GM06990 (cell line): ENCODE measurements around the gene IZUMO1R.
A peak's percentile ranks its signal among the peaks of the same experiment; 100 is the strongest.

Source experiments
- DNase-seq: peaks from one replicate; pipeline ENCODE4 v3.0.0-alpha.2; 2011; ENCODE audit not compliant: insufficient read length; ENCODE audit errors: extremely low read depth
- H3K27me3 ChIP-seq: replicated peaks from 2 replicates; pipeline ENCODE4 v1.6.0; 2011; ENCODE audit warnings: low read length; ENCODE audit not compliant: control insufficient read depth, insufficient read depth
- H3K36me3 ChIP-seq: 2 replicates; pipeline ENCODE4 v1.5.1; 2011; ENCODE audit warnings: low read length; ENCODE audit not compliant: control insufficient read depth, insufficient read depth
- H3K4me3 ChIP-seq: replicated peaks from 2 replicates; pipeline ENCODE4 v1.5.1; 2011; ENCODE audit warnings: low read depth, mild to moderate bottlenecking, control low read depth, low read length
- TF ChIP-seq, protein P1 (sequence below): IDR thresholded peaks from 2 replicates; pipeline ENCODE4 v1.5.1; 2011; ENCODE audit warnings: low read length, control low read depth, mild to moderate bottlenecking, inconsistent platforms; ENCODE audit not compliant: insufficient read depth, poor library complexity, severe bottlenecking

Gene IZUMO1R

DNA sequence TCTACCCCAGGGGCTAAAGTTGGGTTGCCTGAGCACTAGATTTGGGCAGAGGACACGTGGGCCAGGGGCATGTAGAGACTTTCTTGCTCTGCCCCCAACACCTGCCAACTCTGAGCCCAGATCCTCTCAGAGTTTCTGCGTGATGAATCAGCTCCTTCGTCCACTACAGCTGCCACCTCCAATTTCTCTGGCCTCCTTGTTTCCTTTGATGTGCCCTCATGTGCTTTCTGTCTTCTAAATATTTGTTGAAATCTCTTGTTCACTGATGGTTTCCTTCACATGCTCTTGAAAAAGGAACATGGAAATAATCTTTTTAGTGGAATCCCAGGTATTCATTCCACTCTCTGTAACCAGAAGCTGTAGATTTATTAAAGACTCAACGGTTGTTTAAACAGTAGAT, 8.0 kb downstream of the IZUMO1R start:
- TF ChIP-seq, protein P1, sequence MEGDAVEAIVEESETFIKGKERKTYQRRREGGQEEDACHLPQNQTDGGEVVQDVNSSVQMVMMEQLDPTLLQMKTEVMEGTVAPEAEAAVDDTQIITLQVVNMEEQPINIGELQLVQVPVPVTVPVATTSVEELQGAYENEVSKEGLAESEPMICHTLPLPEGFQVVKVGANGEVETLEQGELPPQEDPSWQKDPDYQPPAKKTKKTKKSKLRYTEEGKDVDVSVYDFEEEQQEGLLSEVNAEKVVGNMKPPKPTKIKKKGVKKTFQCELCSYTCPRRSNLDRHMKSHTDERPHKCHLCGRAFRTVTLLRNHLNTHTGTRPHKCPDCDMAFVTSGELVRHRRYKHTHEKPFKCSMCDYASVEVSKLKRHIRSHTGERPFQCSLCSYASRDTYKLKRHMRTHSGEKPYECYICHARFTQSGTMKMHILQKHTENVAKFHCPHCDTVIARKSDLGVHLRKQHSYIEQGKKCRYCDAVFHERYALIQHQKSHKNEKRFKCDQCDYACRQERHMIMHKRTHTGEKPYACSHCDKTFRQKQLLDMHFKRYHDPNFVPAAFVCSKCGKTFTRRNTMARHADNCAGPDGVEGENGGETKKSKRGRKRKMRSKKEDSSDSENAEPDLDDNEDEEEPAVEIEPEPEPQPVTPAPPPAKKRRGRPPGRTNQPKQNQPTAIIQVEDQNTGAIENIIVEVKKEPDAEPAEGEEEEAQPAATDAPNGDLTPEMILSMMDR = no peak
- no peaks in the 10 kb centered on the region for H3K36me3 ChIP-seq
- H3K27me3 ChIP-seq = no peaks in the 10 kb centered on the region
- DNase-seq = no peak
- H3K4me3 ChIP-seq = no peak overlapping the region

DNA sequence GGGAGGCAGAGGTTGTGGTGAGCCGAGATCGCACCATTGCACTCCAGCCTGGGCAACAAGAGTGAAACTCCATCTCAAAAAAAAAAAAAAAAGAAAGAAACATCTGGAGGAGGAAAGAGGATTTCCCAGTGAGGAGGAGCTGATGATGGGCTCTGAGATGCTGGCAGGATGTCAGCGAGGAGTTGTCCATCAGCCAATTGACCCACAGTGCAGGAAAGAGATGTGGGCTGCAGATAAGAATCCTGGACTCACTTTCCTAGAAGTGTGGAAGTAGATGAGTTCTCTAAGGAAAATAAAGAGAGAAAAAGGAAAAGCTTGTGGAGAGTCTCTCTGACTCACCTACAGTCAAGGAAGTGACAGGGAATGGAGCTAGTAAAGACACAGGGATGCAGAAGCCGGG, 9.7 kb downstream of the IZUMO1R start:
- TF ChIP-seq, protein P1 = no peak
- DNase-seq = no peak

DNA sequence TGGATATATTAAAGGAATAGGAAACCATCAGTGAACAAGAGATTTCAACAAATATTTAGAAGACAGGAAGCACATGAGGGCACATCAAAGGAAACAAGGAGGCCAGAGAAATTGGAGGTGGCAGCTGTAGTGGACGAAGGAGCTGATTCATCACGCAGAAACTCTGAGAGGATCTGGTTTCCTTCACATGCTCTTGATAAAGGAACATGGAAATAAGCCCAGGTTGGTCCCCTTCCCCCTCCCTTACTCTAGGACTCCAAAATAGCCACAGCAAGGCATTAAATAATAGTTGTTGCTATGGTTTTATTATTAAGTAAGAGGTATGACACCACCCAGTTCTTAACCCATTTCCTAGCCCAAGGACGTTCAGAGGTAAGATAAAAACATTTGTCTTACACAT, 11.3 kb downstream of the IZUMO1R start:
- no peak overlapping the region for H3K4me3 ChIP-seq
- no peaks in the 10 kb centered on the region for H3K27me3 ChIP-seq
- no peaks in the 10 kb centered on the region for H3K36me3 ChIP-seq
- TF ChIP-seq, protein P1 = no peak
- DNase-seq = no peak

More for the DNA sequence above, 9.7 kb downstream of the IZUMO1R start:
- H3K36me3 ChIP-seq = no peaks in the 10 kb centered on the region
- H3K4me3 ChIP-seq = no peak overlapping the region
- H3K27me3 ChIP-seq = no peaks in the 10 kb centered on the region

DNA sequence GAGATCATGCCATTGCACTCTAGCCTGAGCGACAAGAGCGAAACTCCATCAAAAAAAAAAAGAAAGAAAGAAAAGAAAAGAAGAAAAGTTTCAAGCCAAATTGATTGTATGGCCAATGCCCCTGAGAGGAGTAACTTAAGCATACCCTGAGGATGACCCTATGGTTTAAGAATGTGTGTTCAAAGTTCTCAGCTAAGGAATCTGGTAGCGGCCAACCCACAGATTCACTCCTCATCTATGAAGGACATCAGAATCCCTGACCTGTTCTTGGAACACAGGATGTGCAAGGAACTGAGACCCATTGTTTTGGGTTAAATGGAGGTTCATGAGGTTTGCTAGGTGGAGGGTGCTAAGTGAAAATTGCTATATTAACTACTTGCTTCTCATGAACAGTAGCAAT, 18.1 kb downstream of the IZUMO1R start:
- DNase-seq = no peak
- Histone ChIP-seq H3K4me3 (no peak overlapping the region), H3K27me3 (no peaks in the 10 kb centered on the region), H3K36me3 (no peaks in the 10 kb centered on the region)
- TF ChIP-seq, protein P1 = no peak

DNA sequence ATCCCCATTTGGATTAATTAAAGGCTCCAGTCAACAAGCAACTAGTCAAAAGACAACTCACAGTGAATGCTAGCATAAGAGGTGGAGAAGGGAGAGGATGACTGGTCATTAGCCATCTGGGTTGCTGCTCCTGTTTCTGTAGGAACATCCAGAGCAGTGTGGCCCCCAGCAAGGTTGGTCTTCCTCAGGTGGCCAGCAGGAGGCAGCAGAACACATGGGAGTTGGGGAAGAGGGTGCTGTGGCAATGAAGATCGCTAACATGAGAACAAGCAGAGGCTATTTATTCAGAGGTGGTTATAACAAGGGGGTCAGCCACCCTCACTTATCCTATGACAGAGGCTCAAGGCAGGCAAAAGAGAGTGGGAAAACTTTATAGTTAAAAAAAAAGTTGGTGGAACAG, 21.3 kb downstream of the IZUMO1R start:
- H3K36me3 ChIP-seq = no peaks in the 10 kb centered on the region
- H3K27me3 ChIP-seq = no peaks in the 10 kb centered on the region
- TF ChIP-seq, protein P1 = peak; percentile 90
- H3K4me3 ChIP-seq = no peak overlapping the region
- DNase-seq = peak; percentile 11

DNA sequence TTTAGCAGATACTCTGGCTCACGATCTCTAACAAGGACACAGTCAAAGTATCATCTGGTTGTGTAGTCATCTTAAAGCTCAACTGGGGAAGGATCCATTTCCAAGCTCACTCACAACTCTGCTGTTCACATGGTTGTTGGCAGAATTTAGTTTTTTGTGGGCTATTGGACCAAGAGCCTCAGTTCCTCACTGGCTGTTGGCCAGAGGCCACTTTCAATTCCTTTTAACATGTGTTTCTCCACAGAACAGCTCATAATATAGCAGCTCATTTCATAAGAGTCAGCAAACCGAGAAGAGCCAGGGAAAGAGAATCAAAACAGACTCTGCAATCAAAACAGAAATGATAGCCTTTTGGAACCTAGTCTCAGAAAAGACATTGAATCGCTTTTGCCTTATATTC, 22.6 kb downstream of the IZUMO1R start:
- DNase-seq = no peak

More for the DNA sequence above, 22.6 kb downstream of the IZUMO1R start:
- TF ChIP-seq, protein P1 = no peak
- H3K4me3 ChIP-seq = no peak overlapping the region
- no peaks in the 10 kb centered on the region for H3K27me3 ChIP-seq
- no peaks in the 10 kb centered on the region for H3K36me3 ChIP-seq
